SW480 (cell line): Measurements from ENCODE around the gene TXNRD2.
A peak's percentile ranks its signal among the peaks of the same experiment; 100 is the strongest.
"Not testable (repeated sequence)": the region's sequence is repeated elsewhere in the genome, so short reads cannot be mapped to it uniquely, and the experiment has no call there.

Experiments
- DNase-seq: peaks from one replicate; pipeline ENCODE4 v3.0.0-alpha.2; 2016; ENCODE audit warnings: low spot score

Gene TXNRD2

GRCh38 chr22:19948057-19948760, 6.6 kb upstream of the TXNRD2 start:
- DNase-seq: no peak

DNA sequence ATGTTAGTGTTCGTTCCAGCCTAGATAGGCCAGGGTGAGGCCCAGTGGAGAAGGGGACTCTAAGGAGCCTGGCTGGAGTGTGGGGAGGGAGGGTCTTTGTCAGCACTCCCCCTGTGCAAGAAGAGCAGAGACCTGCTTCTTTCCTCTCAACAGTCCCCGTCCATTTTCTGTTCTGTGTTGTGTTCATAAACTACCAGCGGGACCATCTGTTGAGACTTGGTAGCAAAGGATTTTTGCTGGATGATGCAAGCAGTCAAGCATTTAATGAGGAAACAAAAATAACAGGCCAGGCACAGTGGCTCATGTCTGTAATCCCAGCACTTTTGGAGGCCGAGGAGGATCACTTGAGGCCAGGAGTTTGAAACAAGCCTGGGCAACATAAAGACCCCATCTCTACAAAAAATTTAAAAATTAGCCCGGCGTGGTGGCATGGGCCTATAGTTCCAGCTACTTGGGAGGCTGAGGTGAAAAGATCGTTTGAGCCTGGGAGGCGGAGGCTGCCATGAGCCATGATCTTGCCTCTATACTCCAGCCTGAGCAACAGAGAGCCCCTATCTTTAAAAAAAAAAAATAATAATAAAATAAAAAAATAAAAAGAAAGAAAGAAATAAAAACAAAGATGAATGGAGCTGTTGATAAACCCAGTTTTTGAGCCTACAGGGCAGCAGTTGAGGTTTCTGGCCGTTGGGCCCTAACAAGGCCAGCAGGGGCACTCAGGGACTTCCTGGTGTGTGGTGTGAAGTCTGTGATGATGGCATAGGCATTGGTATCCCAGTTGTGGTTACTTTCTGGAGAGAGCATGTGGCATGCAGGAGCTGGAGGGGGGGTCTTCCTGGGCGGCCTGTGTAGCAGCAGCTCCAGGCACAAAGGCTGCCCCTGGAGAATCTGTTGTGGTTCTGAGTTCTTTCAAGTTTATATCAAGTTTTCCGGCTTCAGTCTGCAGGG, 1.7 kb upstream of the TXNRD2 start:
- DNase-seq: peak; percentile 72

GRCh38 chr22:19942157-19943081, 801 bp upstream of the TXNRD2 start:
- DNase-seq: no peak

DNA sequence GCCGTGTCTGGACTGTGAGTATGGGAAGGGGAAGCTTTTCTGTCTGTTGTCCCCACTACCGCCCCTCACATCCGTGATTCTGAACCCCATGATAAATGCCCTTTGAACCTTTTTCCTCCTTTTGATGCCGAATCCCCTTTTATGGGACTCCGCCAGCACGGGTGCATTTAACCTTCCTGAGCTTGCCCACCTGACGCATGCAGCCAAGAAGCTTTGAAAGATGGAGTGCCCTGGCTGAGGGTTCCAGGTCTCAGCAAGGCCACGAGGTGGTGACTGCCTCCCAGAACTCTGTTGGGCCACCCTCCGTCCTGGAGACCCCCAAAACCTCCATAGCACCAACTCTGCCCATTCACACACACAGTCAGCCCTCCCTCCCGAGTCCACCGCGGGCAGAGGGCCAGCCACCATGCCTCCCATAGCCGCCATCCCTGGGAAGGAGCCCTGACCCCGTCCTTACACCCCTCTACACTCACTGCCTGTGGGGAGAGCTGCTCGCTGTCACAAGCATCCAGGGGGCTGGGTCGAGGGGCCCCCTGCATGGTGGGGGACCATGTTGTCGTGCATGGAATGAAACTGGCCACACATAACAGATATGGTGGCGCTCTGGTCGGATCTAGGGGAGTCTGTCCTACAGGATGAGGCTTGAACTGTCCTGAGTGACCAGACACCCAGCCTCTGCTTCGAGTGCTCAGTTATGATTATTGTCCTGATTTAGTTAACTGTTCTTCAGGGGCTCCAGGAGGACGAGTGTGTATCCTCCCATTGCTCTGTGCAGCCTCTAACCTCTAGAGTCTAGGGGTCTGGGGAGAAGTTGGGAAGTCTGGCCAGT, 868 bp downstream of the TXNRD2 start:
- DNase-seq: no peak

GRCh38 chr22:19937616-19938473, 3.8 kb downstream of the TXNRD2 start:
- no peak for DNase-seq

DNA sequence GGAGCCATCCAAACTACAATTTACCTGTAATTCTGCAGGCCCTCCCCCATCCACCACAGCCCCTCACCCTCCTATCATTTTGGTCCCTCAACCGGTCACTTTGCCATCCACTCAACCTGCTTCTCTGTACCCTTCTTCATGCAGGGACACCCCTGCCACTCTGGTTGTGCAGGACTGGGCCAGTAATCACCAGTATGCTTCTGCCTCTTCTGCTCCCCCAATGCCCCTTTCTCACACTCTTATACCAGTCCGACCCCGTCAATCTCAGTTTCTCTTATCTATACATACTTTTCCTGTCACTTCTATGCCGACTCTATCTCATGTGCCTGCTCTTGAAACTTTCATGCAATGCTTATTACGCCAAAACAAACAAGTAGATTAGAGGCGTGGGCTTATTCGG, 5.1 kb downstream of the TXNRD2 start:
- DNase-seq: no peak

DNA sequence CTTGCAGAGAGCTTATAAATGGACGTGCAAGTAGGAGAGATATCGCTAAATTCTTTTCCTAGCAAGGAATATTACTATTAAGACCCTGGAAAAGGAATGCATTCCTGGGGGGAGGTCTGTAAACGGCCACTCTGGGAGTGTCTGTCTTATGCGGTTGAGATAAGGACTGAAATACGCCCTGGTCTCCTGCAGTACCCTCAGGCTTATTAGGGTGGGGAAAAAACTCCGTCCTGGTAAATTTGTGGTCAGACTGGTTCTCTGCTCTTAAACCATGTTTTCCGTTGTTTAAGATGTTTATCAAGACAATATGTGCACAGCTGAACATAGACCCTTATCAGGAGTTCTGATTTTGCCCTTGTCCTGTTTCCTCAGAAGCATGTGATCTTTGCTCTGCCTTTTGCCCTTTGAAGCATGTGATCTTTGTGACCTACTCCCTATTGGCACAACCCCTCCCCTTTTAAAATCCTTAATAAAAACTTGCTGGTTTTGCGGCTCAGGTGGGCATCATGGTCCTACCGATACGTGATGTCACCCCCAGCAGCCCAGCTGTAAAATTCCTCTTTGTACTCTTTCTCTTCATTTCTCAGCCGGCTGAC, 6.4 kb downstream of the TXNRD2 start:
- not testable (repeated sequence) for DNase-seq

- DNase-seq: no peak
These were observed 8.0 kb downstream of the TXNRD2 start for GRCh38 chr22:19933341-19934241.

- no peak for DNase-seq
These were observed 9.0 kb downstream of the TXNRD2 start for GRCh38 chr22:19932367-19933206.

DNA sequence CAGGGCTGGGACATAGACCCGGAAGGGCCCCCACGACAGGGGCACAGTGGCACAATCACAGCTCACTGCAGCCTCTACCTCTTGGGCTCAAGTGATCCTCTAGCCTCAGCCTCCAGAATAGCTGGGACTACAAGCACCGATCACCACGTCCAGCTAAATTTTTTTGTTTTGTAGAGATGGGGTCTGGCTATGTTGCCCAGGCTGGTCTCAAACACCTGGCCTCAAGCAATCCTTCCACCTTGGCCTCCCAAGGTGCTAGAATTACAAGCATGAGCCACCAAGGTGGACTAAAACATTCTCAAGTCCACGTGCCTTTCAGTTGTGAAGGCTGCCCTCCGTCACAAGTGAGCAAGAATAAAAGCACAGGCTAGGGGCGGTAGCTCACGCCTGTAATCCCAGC, 10.1 kb downstream of the TXNRD2 start:
- DNase-seq: no peak

GRCh38 chr22:19930551-19931486, 10.8 kb downstream of the TXNRD2 start:
- DNase-seq: no peak

DNA sequence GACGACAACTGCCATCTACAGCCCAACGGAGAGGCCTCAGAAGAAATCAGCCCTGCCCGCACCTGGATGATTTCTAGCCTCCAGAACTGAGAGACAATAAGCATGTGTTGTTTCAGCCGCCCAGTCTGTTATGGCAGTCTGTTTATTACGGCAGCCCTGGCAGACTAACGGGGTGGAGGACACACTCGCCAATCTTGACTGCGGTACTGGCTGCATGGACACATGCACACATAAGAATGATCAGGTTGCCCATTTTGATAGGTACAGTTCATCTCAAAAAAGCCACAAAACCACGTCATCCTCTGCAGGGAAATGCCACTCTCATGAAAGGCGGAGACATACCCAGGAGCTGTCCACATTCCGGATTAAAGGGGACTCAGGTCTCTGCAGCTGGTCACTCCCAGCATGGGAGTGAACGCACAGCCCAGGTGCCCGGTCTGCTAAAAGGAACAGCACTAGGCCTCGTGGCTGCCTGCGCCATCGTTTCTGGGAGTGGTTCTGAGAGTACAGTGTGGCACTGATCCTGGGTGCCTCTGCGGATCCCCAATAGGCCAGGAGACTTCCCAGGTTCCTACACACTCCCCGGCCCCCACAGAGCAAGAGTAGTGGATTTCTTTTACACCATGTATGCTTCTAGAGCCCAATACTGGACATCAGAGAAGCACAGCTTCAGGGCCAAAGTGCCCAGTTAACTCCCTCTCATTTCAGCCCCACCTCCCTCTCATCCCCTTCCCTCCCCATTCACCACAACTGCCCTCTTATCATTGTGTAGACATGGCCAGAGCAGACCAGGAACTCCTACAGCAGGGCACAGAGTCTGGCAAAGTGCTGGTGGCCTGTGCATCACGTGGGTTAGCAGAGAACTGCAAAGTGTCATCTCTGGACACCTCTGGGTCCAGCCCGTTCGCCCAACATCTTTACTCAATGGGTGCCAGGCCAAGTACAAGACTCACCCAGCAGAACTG, 11.8 kb downstream of the TXNRD2 start:
- DNase-seq: peak; percentile 47

GRCh38 chr22:19928207-19928606, 13.4 kb downstream of the TXNRD2 start:
- no peak for DNase-seq

DNA sequence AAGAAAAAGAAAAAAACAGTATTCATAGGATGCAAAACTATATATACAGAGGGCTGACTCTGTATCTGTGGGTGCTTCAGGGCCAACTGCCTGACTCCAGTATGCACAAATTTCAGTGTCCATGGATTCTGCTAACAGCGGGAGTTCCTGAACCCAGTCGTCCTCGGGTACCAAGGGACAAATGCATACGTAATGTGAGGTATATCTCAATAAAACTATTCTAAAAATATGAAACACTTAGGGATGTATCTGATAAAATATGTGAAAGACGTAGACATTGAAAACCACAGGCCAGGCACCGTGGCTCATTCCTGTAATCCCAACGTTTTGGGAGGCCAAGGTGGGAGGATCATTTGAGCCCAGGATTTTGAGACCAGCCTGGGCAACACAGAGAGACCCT, 13.9 kb downstream of the TXNRD2 start:
- no peak for DNase-seq

DNA sequence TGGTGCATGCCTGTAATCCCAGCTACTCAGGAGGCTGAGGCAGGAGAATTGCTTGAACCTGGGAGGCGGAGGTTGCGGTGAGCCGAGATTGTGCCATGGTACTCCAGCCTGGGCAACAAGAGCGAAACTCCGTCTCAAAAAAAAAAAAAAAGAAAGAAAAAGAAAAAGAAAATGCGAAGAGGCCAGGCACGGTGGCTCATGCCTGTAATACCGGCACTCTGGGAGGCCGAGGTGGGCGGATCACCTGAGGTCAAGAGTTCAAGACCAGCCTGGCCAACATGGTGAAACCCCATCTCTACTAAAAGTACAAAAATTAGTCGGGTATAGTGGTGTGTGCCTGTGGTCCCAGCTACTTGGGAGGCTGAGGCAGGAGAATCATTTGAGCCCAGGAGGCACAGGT, 15.6 kb downstream of the TXNRD2 start:
- DNase-seq: not testable (repeated sequence)
